SK-N-SH treated with all-trans-retinoic acid at 6 μM for 48 hours (cell line): ENCODE data around the gene DPM1.

Experiments used
- ATAC-seq: fragments of 200-7000 bp; cut with Tn5 transposase; 3 replicates; pipeline ENCODE4 v1.9.1; 2020; ENCODE audit warnings: mild to moderate bottlenecking, moderate library complexity
- ARNTL ChIP-seq: fragments of 450-650 bp; formaldehyde crosslinking; IDR thresholded peaks from 2 replicates; pipeline ENCODE4 v1.5.0; 2020; ENCODE audit warnings: low read depth, mild to moderate bottlenecking, moderate library complexity, borderline replicate concordance
- BACH2 ChIP-seq: fragments of 250-450 bp; sonication (Bioruptor Pico); IDR thresholded peaks from 2 replicates; pipeline ENCODE4 v1.9.0; 2021; ENCODE audit warnings: mild to moderate bottlenecking, borderline replicate concordance
- CREB5 ChIP-seq: fragments of 250-450 bp; sonication (Bioruptor Pico); IDR thresholded peaks from 2 replicates; pipeline ENCODE4 v1.5.1; 2020; ENCODE audit warnings: low read depth, mild to moderate bottlenecking, moderate library complexity
- CSDC2 ChIP-seq: fragments of 250-450 bp; sonication (Bioruptor Pico); IDR thresholded peaks from 2 replicates; pipeline ENCODE4 v1.5.0; 2020; ENCODE audit warnings: mild to moderate bottlenecking, moderate library complexity
- CSRNP3 ChIP-seq: fragments of 250-450 bp; sonication (Bioruptor Pico); IDR thresholded peaks from 2 replicates; pipeline ENCODE4 v1.5.1; 2021; ENCODE audit warnings: mild to moderate bottlenecking, moderate library complexity
- ESRRG ChIP-seq: fragments of 250-450 bp; sonication (Bioruptor Pico); IDR thresholded peaks from 2 replicates; pipeline ENCODE4 v1.6.1; 2021; ENCODE audit warnings: mild to moderate bottlenecking
- GLIS3 ChIP-seq: fragments of 250-450 bp; sonication (Bioruptor Pico); IDR thresholded peaks from 2 replicates; pipeline ENCODE4 v1.5.0; 2020; ENCODE audit warnings: mild to moderate bottlenecking, moderate library complexity
- ISL1 ChIP-seq: fragments of 250-450 bp; sonication (Bioruptor Pico); IDR thresholded peaks from 2 replicates; pipeline ENCODE4 v2.1.2; 2022; ENCODE audit warnings: mild to moderate bottlenecking, moderate library complexity
- PATZ1 ChIP-seq: fragments of 250-450 bp; sonication (Bioruptor Pico); IDR thresholded peaks from 2 replicates; pipeline ENCODE4 v1.8.0; 2020; ENCODE audit warnings: mild to moderate bottlenecking, moderate library complexity, borderline replicate concordance
- POU6F1 ChIP-seq: fragments of 250-450 bp; sonication (Bioruptor Pico); IDR thresholded peaks from 2 replicates; pipeline ENCODE4 v1.8.0; 2021; ENCODE audit warnings: low read depth, mild to moderate bottlenecking, moderate library complexity, borderline replicate concordance
- SNAI2 ChIP-seq: fragments of 250-450 bp; sonication (Bioruptor Pico); IDR thresholded peaks from 2 replicates; pipeline ENCODE4 v1.5.0; 2020; ENCODE audit warnings: mild to moderate bottlenecking, moderate library complexity
- TCF4 ChIP-seq: fragments of 250-450 bp; sonication (Bioruptor Pico); IDR thresholded peaks from 2 replicates; pipeline ENCODE4 v1.8.0; 2021; ENCODE audit warnings: mild to moderate bottlenecking, moderate library complexity, borderline replicate concordance
- TOX ChIP-seq: fragments of 250-450 bp; sonication (Bioruptor Pico); IDR thresholded peaks from 2 replicates; pipeline ENCODE4 v1.8.0; 2021; ENCODE audit warnings: mild to moderate bottlenecking, moderate library complexity, borderline replicate concordance
- TSHZ2 ChIP-seq: fragments of 250-450 bp; sonication (Bioruptor Pico); IDR thresholded peaks from 2 replicates; pipeline ENCODE4 v1.5.0; 2020; ENCODE audit warnings: mild to moderate bottlenecking, moderate library complexity
- ZC3H10 ChIP-seq: fragments of 250-450 bp; sonication (Bioruptor Pico); IDR thresholded peaks from 2 replicates; pipeline ENCODE4 v1.5.1; 2021; ENCODE audit warnings: mild to moderate bottlenecking, moderate library complexity
- ZFP30 ChIP-seq: fragments of 450-650 bp; formaldehyde crosslinking; IDR thresholded peaks from 2 replicates; pipeline ENCODE4 v1.5.0; 2022; ENCODE audit warnings: mild to moderate bottlenecking, moderate library complexity
- ZNF565 ChIP-seq: fragments of 450-650 bp; formaldehyde crosslinking; conservative IDR thresholded peaks from 2 replicates; pipeline ENCODE4 v1.5.0; 2020; ENCODE audit warnings: low read depth, mild to moderate bottlenecking, moderate library complexity
- ZNF70 ChIP-seq: fragments of 450-650 bp; formaldehyde crosslinking; IDR thresholded peaks from 2 replicates; pipeline ENCODE4 v1.5.0; 2020; ENCODE audit warnings: mild to moderate bottlenecking, moderate library complexity
- ZNF8 ChIP-seq: fragments of 450-650 bp; formaldehyde crosslinking; IDR thresholded peaks from 2 replicates; pipeline ENCODE4 v1.5.0; 2020; ENCODE audit warnings: mild to moderate bottlenecking, moderate library complexity

The DPM1 gene

GRCh38 chr20:50903353-50904051 lies 54.8 kb downstream of the DPM1 start:
- ATAC-seq: no peak
- TF ChIP-seq SNAI2 (CRISPR knock-in tag) (no peak), POU6F1 (no peak), PATZ1 (no peak)
- TF ChIP-seq, all 23 proteins: peak for 0

- no peak for ATAC-seq
- TF ChIP-seq TSHZ2 (CRISPR knock-in tag): no peak
- no peak for TF ChIP-seq ARNTL (CRISPR knock-in tag)
- TF ChIP-seq ISL1: no peak
- TF ChIP-seq, all 23 proteins: peak for 0
Measured at GRCh38 chr20:50901301-50901700, 57.0 kb downstream of the DPM1 start.

GRCh38 chr20:50900261-50900660 lies 58.1 kb downstream of the DPM1 start:
- ATAC-seq: no peak

More at GRCh38 chr20:50900261-50900660, 58.1 kb downstream of the DPM1 start:
- TF ChIP-seq ZFP30 (CRISPR knock-in tag) (no peak), TSHZ2 (CRISPR knock-in tag) (no peak), GLIS3 (CRISPR knock-in tag) (no peak), ZNF565 (CRISPR knock-in tag) (no peak), POU6F1 (no peak), ISL1 (no peak), CREB5 (no peak), ARNTL (CRISPR knock-in tag) (no peak), CSDC2 (CRISPR knock-in tag) (no peak), ZNF70 (CRISPR knock-in tag) (no peak), BACH2 (CRISPR knock-in tag) (no peak), CSRNP3 (CRISPR knock-in tag) (no peak), ESRRG (CRISPR knock-in tag) (no peak), ZC3H10 (CRISPR knock-in tag) (no peak), TOX (CRISPR knock-in tag) (no peak), TCF4 (CRISPR knock-in tag) (no peak), ZNF8 (no peak)
